GM19467 (cell line): ENCODE results near the gene SSR1.
A peak's percentile ranks its signal among the peaks of the same experiment; 100 is the strongest.
"Not testable (repeated sequence)": the region's sequence is repeated elsewhere in the genome, so short reads cannot be mapped to it uniquely, and the experiment has no call there.

Experiments
- ATAC-seq: cut with Tn5 transposase; IDR thresholded peaks from one replicate; pipeline ENCODE4 v1.9.1; 2021; ENCODE audit warnings: mild to moderate bottlenecking, moderate library complexity; ENCODE audit not compliant: unreplicated experiment

The SSR1 gene

DNA sequence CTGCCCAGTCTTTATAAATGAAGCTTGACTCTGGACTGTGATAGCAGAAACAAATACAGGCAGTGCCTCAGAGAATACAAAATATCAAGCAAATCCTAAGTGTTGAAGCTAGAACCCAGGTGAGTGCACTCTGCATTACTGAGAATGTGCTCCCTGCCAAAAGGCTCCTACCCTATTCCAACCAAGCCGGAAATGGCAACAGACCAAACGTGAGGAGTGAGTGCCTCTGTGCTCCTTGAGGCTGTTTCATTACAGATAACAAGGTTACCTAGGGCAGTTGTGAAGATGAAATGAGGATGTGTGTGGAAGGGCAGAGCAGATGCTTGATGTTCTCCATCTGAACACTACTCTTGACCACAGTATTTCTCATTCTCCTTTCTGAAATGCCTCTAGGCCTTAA lies 29.3 kb downstream of the SSR1 start:
- no peak for ATAC-seq

DNA sequence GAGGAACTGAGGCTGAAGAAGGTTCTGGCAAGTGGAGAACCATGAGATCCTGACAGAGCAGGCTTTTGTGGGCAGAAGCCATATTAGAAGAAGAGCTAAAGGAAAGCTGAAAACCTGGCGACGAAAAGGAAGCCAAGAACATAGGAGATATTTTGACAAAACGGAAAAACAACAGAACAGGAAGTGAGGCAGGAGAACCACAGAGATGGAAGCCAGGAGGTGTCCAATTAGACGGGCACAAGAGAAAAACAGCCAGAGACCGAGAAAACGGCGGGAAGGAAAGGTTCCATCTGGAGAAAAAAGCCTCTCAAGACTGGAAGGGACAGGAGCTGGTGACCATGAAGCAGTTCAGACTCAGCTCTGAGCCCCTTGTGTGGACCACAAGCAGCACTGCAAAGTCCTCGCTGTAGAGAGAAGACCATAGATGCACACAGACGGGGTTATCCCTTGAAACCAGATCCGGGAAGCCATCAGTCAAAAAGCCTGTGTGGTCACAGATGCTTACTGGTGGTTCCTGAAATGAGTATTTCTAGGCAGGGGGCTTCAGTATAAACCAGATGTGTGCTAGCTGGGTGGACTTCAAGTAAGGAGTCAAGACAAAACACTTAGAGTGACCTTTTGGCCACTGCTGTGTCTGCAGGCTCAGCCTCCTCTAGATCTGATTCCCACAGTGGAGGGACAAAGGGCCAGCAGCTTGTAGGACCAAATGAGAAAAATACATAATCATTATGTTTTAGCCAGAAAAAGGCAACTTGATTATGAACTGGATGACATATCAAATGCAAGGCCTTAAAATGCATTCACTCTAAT lies 30.7 kb downstream of the SSR1 start:
- no peak for ATAC-seq

DNA sequence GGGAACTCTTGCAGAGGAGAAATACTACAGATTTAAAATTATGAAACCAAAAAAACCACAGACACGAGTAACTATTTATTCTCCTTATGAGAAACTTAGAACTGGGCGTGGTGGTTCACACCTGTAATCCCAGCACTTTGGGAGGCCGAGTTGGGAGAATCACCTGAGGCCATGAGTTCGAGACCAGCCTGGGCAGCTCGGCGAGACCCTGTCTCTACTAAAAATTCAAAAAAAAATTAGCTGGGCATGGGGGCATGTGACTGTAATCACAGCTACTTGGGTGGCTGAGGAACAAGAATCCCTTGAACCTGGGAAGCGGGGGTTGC lies 36.8 kb downstream of the SSR1 start:
- ATAC-seq: no peak

- not testable (repeated sequence) for ATAC-seq
Observed at GRCh38 chr6:7274525-7274924, 38.5 kb downstream of the SSR1 start.

GRCh38 chr6:7273709-7274108 lies 39.3 kb downstream of the SSR1 start:
- no peak for ATAC-seq

- no peak for ATAC-seq
Observed at GRCh38 chr6:7271205-7271534, 41.8 kb downstream of the SSR1 start.

DNA sequence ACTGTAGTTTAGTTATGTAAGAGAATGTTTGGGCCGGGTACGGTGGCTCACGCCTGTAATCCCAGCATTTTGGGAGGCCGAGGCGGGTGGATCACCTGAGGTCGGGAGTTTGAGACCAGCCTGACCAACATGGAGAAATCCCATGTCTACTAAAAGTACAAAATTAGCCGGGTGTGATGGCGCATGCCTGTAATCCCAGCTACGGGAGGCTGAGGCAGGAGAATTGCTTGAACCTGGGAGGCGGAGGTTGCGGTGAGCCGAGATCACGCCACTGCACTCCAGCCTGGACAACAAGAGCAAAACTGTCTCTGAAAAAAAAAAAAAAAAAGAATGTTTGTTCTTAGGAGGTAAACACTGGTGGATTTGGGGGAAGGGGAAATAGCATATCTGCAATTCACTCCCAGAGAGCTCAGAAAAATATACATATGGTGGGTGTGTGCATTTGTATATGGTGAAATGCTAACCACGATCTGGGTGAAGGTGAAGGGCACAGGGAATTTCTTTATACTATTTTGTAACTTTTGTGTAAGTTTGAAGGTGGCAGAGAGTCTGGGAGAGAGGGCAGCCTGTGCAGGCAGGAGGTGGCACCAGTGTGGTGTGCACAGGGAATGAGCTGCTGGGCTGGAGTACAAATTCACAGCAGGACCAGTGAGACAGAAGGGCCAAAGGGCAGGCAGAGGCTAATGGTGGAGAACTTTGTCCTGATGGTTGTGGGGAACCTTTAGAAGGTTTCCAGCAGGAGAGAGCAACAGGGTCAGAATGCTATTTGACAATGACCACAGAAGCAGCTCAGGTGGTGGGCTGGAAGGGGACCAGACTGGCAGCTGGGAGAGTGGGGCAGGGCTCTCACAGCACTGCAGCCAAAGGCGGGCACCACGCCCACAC lies 42.4 kb downstream of the SSR1 start:
- ATAC-seq: no peak

DNA sequence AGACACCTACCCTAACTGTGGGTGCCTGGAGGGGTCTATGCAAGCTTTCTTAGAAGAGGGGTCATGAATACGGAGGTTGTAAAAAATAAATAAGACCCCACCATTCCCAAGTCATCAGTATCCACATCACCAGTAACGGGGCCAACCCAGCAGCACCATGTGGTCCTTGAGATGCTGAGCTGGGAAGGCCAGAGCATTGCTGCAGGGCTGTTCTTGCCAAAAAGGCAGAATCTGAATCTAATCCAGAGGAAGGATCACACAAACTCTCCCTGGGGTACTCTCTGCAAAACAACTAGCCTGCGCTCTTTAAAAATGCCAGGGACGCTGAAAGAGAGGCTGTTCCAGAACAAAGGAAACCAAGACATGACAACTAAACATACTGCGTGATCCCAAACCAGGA lies 43.2 kb downstream of the SSR1 start:
- no peak for ATAC-seq

DNA sequence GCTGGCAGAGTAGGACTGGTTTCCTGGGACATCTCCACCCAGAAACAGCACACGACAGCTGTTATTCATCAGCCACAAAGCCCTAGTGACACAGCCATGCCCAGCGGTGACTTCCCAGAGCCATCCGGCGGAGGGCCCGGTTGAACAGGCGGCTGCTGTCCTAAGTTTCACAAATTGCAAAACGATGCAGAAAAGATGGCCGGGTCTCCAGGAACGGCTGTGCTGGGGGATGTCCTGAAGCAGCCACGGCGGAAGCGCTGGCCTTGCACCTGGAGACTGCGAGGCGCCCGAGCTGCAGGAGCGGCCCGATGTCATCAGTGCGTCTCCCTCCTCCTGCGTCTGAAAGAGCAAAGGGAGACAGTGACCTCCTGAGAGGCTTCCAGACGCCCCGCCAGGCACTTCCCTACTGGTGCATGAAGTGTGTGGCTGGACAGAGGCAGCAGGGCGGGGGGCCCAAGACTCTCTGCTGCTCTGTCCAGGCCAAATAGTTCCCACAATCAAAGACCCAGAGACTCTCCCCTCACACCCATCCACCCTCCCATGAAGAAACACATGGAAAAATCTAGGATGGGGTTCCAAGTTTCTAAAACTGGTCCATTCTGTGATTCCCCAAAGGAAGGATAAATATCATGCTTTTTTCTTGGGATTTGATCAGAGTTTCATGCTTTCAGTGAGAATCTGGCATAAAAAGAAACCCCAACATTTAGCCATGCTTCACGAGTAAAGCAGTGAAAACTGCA lies 44.0 kb downstream of the SSR1 start:
- ATAC-seq: no peak

DNA sequence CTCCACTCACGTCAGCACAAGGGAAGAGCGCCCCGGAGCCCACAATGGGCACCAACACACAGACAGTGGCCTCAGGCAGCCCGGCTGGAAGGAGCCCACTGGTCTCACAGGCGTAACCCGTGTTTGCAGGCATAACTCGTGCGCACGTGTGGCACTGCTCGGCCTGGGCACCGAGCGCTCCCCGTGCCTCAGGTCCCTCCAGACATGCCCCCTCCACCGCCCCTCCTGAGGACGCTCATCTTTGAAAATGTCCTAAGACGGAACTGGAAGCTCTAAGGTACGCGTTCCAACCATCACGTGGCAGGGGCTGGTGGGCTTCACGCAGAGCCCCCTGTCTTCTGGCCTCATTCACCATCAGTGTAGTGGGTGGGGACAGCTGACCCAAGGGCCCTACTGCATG lies 44.6 kb downstream of the SSR1 start:
- ATAC-seq: no peak

- ATAC-seq: no peak
Observed at GRCh38 chr6:7267466-7268091, 45.4 kb downstream of the SSR1 start.

DNA sequence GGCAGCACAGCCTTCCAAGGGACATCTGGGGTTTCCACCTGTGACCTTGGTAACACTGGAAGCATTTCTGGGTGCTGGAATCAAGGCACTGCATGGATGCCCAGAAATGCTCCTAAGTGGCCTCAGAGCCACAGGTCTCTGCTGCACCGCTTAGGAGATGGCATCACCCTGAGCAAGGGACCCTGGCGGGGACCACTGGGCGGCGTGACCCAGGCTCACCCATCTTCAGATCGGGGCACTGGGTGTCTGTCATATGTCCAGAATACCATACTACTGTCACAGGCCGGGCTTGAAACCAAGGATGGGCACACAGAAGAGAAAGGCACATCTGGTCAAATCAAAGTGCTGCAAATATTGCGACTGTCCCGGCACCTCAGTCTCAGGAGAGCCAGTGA lies 45.9 kb downstream of the SSR1 start:
- ATAC-seq: no peak

- ATAC-seq: not testable (repeated sequence)
Observed at GRCh38 chr6:7265385-7265726, 47.6 kb downstream of the SSR1 start.

DNA sequence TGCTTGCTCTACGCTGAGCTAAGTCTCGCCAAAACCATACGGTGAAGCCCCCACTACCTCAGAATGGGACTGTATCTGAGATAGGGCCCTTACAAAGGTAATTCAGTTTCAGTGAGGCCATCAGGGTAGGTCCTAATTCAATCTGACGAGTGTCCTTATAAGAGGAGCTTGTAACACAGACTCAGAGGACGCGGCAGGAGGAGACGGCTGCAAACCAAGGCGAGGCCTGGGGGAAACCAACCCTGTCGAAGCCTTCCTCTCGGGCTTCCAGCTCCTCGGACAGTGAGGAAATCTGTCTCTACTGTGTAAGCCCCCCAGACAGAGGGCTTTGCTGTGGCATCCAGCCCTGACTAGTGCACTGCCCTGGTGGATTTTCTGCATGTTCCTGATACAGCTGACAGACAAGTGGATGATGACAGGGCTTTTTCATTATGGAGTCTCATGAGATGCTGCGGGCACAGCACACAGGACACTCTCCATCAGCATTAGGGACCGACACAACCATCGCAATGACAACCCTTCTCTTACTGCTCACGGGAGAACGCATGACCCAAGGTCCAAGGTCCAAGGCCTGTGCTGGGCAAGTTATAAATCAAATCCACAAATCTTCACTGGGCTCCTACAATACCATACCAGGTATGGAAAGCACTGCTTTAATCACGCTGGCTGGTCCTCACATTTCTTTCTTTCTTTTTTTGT lies 48.2 kb downstream of the SSR1 start:
- no peak for ATAC-seq

GRCh38 chr6:7264041-7264440 lies 49.0 kb downstream of the SSR1 start:
- no peak for ATAC-seq

DNA sequence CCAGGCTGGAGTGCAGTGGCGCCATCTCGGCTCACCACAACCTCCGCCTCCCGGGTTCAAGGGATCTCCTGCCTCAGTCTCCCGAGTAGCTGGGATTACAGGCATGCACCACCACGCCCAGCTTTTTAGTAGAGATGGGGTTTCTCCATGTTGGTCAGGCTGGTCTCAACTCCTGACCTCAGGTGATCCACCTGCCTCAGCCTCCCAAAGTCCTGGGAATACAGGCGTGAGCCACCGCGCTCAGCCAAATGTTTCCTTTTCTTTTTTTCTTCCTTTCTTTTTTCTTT lies 49.5 kb downstream of the SSR1 start:
- ATAC-seq: not testable (repeated sequence)

DNA sequence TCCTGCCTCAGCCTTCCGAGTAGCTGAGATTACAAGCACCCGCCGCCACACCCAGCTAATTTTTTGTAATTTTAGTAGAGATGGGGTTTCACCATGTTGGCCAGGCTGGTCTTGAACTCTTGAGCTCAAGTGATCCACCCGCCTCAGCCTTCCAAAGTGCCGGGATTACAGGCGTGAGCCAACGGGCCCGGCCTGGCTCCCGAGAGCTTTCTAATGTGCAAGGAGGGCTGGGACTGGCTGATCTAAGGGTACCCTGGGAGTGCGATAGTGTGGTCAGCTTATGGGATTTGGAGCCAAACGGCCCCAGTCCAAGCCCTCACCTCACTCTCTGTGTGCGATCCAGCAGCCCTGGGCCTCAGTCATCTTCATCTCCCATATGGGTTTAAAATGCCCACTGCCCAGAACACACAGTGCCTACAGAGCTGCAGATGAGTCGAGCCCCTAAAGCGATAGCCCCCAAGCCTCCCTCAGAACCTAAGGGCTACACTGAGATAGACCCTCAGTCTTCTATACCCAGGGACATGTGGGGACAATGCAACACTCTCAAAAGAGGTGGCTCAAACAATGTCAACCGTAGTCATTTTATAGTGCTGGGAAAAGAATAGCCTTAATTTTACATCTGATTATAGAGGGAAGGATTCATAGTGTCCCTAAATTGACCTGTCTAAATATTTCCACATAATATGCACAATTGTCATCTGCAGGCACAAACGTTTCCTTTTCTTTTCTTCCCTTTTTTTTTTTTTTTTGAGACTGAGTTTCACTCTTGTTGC lies 50.1 kb downstream of the SSR1 start:
- no peak for ATAC-seq

DNA sequence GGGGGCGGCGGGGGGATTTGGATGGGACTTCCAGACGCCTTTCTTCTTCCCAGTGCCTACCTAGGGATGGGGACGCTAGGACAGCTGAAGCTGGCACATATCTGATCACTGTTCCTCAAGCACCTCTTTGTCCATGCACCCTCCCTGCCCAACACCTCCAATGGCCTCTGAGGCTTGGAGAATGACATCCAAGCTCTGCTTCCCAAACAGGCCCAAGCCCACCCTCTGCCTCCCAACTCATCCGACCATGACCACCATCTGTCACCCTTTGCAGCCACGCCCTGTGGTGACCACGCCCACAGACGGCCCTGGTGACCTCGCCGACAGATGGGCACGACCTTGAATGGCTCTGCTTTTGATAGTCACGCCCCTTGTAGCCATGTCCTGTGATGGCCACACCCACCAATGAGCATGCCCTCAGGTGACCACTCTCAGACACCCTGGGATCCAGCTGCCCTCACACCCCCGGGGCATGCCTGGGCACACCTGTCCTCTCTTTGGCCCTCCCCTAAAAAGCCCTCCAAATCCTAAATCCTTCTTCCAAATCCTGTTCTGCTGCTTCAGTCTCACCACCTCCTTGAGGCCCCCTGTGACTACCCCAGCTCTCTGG lies 51.0 kb downstream of the SSR1 start:
- ATAC-seq: no peak

- peak; percentile 55 for ATAC-seq
Observed at GRCh38 chr6:7261032-7261841, 51.8 kb downstream of the SSR1 start.
